ENCODE measurements around the gene CIDEA. TPM values are rescaled to one million over a fixed set of nuclear protein-coding genes. Genes with fewer than 3 reads are reported as not detected.
"Not testable (repeated sequence)": the region's sequence is repeated elsewhere in the genome, so short reads cannot be mapped to it uniquely, and the experiment has no call there.

The CIDEA gene
- not detected for polyA plus RNA-seq (2012; ENCODE audit: low read depth, missing spikeins)

- DNase-seq (ENCODE audit: insufficient read length, low spot score) (no peak), FAIRE-seq (no peak)
- no peak for TF ChIP-seq POU2F2 (IDR thresholded peaks at IDR 0.05; ENCODE audit: low read depth, low read length)
- no peak for TF ChIP-seq TAF1 (IDR thresholded peaks at IDR 0.05; ENCODE audit: low read depth, low read length)
- no peak for TF ChIP-seq POLR2A (IDR thresholded peaks at IDR 0.05; ENCODE audit: low read depth, low read length)
- no peak for TF ChIP-seq SPI1 (IDR thresholded peaks at IDR 0.05; ENCODE audit: low read depth, low read length)
- no peak for TF ChIP-seq POLR2AphosphoS5 (IDR thresholded peaks at IDR 0.05; ENCODE audit: low read depth, low read length)
- no peak for TF ChIP-seq PAX5 (IDR thresholded peaks at IDR 0.05; ENCODE audit: insufficient read depth, low read length, severe bottlenecking)
Measured at GRCh38 chr18:12254136-12254819, at the start of gene CIDEA. Gene CIDEA (plus strand): TSS chr18:12254361. CDS start chr18:12254384, 23 bp downstream.

DNA sequence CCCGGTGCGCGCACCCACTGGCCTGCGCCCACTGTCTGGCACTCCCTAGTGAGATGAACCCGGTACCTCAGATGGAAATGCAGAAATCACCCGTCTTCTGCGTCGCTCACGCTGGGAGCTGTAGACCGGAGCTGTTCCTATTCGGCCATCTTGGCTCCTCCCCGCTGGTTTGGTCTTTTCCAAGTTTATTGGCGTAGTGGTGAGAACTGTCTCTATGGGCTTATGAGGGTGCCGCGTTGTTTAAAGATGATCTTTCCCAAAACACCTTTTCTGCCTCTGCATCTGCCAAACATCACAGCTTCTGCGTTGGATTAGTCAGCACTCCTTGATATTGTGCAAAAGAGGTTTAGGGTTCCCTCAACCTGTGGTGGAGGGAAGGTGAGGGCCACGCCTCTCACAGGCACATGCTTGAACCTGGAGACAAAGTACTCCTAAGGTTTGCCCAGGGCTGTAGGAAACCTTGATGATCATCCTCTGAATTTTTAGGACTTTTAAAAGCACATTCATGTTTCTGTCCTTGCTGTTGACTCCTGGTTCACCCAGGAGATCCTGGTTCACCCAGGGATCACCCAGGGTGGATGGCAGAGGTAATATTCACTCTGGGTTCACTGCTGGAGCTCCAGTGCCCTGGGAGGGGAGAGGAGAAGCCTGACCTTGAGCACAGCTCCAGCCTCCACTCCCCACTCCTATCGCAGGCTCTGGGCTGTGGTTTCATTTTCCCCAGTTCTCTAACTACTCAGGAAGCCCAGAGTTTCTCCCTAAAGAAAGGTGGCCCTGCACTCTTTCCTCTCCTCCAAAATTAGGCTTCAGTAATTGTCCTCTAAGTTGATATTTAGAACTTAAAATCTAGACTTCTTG, 45.6 kb upstream of the CIDEA start:
- not testable (repeated sequence) for FAIRE-seq; DNase-seq (ENCODE audit: insufficient read length, low spot score)

GRCh38 chr18:12212308-12212707, 41.9 kb upstream of the CIDEA start:
- FAIRE-seq, result peak; percentile 82
- not testable (repeated sequence) for DNase-seq (ENCODE audit: insufficient read length, low spot score)

- peak; percentile 70 for FAIRE-seq
- DNase-seq (ENCODE audit: insufficient read length, low spot score), result not testable (repeated sequence)
Measured at GRCh38 chr18:12214296-12215005, 39.7 kb upstream of the CIDEA start.

- FAIRE-seq; DNase-seq (ENCODE audit: insufficient read length, low spot score): not testable (repeated sequence)
Measured at GRCh38 chr18:12216471-12216870, 37.7 kb upstream of the CIDEA start.

DNA sequence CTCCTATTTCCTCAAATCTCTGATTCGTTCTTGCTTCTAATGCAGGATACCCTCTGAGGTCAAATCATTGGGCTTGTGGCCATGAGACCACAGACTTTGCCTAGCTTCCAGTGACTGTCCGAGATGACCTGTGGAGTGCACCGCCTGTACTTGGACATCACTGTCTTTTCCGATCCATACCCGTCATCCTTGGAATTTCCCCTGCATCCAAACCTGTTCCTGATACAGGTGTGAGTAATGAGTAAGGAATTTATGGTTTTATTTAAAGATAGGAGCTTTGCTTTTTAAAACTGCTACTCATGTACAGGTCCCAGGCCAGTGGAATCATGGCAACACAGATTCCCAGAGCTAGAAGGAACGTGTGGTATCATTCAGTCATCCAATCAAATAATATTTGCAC, 35.6 kb upstream of the CIDEA start:
- FAIRE-seq, result not testable (repeated sequence)

GRCh38 chr18:12222041-12222440, 32.1 kb upstream of the CIDEA start:
- not testable (repeated sequence) for DNase-seq (ENCODE audit: insufficient read length, low spot score); FAIRE-seq

More for the DNA sequence above, 35.6 kb upstream of the CIDEA start:
- not testable (repeated sequence) for DNase-seq (ENCODE audit: insufficient read length, low spot score)

- not testable (repeated sequence) for FAIRE-seq; DNase-seq (ENCODE audit: insufficient read length, low spot score)
Measured at GRCh38 chr18:12223326-12223725, 30.8 kb upstream of the CIDEA start.

DNA sequence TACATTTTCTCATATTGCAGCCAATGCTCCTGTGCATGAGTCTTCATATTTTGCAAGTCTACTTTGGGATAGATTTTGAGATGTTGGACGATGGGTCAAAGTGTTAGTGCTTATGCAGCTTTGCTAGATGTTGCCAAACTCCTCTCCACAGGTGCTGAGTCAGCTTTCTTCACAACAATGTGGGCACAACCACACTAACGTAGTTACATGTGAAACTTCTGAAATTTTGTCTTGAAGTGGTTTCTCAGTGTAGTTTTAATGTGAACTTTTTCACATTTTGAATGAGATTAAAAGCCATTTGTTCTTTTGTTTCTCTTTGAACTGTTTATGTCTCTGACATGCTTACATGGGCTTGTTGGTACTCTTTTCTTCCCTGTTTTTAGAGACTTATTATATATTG, 27.4 kb upstream of the CIDEA start:
- not testable (repeated sequence) for DNase-seq (ENCODE audit: insufficient read length, low spot score); FAIRE-seq

GRCh38 chr18:12227399-12228186, 26.6 kb upstream of the CIDEA start:
- peak; percentile 60 for FAIRE-seq
- not testable (repeated sequence) for DNase-seq (ENCODE audit: insufficient read length, low spot score)

DNA sequence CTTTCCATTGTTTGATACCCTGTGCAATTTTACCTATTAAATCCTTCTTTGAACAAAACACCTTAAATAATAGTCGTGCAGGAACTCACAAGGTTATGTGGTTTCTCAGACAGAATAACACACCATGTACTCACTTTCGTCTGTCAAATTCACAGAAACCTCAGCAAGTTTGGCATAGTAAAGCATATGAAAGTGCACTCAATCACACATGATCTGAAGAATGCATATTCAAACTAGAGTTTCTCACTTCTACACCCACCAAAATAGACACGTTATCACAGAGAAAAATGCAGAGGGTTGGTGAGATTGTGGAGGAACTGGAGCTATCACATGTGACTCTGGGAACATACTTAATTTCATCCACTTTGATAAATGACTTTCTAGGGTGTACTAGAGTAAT, 25.9 kb upstream of the CIDEA start:
- not testable (repeated sequence) for DNase-seq (ENCODE audit: insufficient read length, low spot score)
- peak; percentile 90 for FAIRE-seq

DNA sequence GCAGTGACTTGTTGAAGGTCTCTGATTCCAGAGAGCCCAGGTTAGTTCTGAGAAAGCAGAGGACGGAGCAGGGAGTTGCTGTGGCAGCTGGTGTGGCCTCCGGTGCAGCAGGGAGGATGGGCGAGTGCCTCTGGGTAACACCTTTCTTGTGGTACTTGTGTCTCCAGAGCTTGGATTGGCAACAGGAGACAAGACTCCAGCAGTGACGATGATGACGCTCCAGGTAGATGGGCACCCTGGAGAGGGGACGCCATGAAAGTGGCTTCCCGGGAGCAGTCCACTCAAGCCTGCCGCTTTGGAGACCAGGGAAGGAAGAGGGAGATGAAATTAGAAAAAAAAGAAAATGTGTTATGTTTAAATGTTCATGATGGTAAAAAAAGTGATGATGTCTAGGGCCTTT, 23.6 kb upstream of the CIDEA start:
- not testable (repeated sequence) for FAIRE-seq; DNase-seq (ENCODE audit: insufficient read length, low spot score)

Measured in GM12891 (cell line).